Esophagus muscularis mucosa (tissue), 4 donors: Measurements from ENCODE around the gene IRX2. TPM values are rescaled to one million over a fixed set of nuclear protein-coding genes. Genes with fewer than 3 reads are reported as not detected.

ENCODE experiments used
- DNase-seq: peaks from one replicate; pipeline ENCODE4 v3.0.0-alpha.2; 2017; ENCODE audit errors: extremely low spot score
- H3K27ac ChIP-seq, 4 donors: fragments of 200-600 bp; sonication (generic); replicated peaks in 1 of 4; 1 replicate in 3 of 4; 2 replicates in 1 of 4; pipeline ENCODE4 v1.5.1; 2016 to 2019; ENCODE audit warnings: mild to moderate bottlenecking in 1 of 4
- H3K27me3 ChIP-seq, 4 donors: fragments of 200-600 bp; sonication (generic); one replicate each; pipeline versions ENCODE4 v1.5.1 to v1.6.0; 2016 to 2019
- H3K36me3 ChIP-seq, 4 donors: fragments of 200-600 bp; sonication (generic); one replicate each; pipeline ENCODE4 v1.5.1; 2016 to 2019
- H3K4me1 ChIP-seq, 4 donors: fragments of 200-600 bp; sonication (generic); one replicate each; pipeline ENCODE4 v1.5.1; 2016 to 2019
- H3K4me3 ChIP-seq, 4 donors: fragments of 200-600 bp; sonication (generic); 1 replicate in 2 of 4; 2 replicates in 2 of 4; pipeline ENCODE4 v1.5.1; 2016 to 2019; ENCODE audit warnings: mild to moderate bottlenecking in 4 of 4, moderate library complexity in 1 of 4
- H3K9me3 ChIP-seq, 4 donors: fragments of 200-600 bp; sonication (generic); 1 replicate in 3 of 4; 2 replicates in 1 of 4; pipeline ENCODE4 v1.5.1; 2016 to 2019
- EP300 ChIP-seq: sonication (generic); formaldehyde crosslinking; IDR thresholded peaks from one replicate; pipeline ENCODE4 v1.6.1; 2017; ENCODE audit warnings: antibody characterized with exemption
- POLR2A ChIP-seq: fragments of 450-650 bp; IDR thresholded peaks from one replicate; pipeline ENCODE4 v1.6.1; 2017; ENCODE audit warnings: antibody characterized with exemption, moderate library complexity, mild to moderate bottlenecking, low read depth
- POLR2AphosphoS5 ChIP-seq, 2 donors: sonication (generic); formaldehyde crosslinking; IDR thresholded peaks; one replicate each; pipeline ENCODE4 v1.6.1; 2017; ENCODE audit warnings: antibody characterized with exemption in 2 of 2
- WGBS: methylation state at CpG from one replicate; pipeline ENCODE4 v1.1.5; 2018; 5-methylcytosine and 5-hydroxymethylcytosine counted together
- intact Hi-C: fragments of 100-400 bp; cut with DNase I; formaldehyde crosslinking; loops from one replicate; pipeline ENCODE4 v1.15.1; 2023
- total RNA-seq, 4 donors: library from RNA; depleted of rRNA; stranded (reverse); fragments of >200 nt; gene quantifications; one replicate each; pipeline versions ENCODE4 v1.1.0 to v1.2.1, GENCODE V29; 2016
- TF ChIP-seq, protein P1 (sequence below), 3 experiments: fragments of 200-600 bp in 2 of 3; fragments of 450-650 bp in 1 of 3; sonication (generic) in 2 of 3; IDR thresholded peaks; one replicate each; pipeline ENCODE4 v1.5.1; 2017 to 2019; ENCODE audit warnings: antibody characterized with exemption in 3 of 3, mild to moderate bottlenecking in 2 of 3, moderate library complexity in 1 of 3

Gene IRX2
- total RNA-seq, 4 donors from 2014 or later = 0.17 to 0.26 TPM; not detected in 2

GRCh38 chr5:2701592-2701991, 49.9 kb downstream of the IRX2 start:
- no peak overlapping the region for H3K4me3 ChIP-seq
- intact Hi-C loops = no loop called here
- H3K27me3 ChIP-seq = peaks cover 0 to 55% (median 0%) of the 10 kb centered on the region in 4 donors
- H3K9me3 ChIP-seq = no peaks in the 10 kb centered on the region
- DNase-seq = no peak
- no peaks in the 10 kb centered on the region for H3K4me1 ChIP-seq
- WGBS = 50% methylated on average over 7 of the region's 10 CpGs
- no peaks in the 10 kb centered on the region for H3K36me3 ChIP-seq
- TF ChIP-seq POLR2A (no peak), EP300 (no peak), POLR2AphosphoS5 (IDR thresholded peaks at IDR 0.05) (no peak)
- TF ChIP-seq, protein P1, sequence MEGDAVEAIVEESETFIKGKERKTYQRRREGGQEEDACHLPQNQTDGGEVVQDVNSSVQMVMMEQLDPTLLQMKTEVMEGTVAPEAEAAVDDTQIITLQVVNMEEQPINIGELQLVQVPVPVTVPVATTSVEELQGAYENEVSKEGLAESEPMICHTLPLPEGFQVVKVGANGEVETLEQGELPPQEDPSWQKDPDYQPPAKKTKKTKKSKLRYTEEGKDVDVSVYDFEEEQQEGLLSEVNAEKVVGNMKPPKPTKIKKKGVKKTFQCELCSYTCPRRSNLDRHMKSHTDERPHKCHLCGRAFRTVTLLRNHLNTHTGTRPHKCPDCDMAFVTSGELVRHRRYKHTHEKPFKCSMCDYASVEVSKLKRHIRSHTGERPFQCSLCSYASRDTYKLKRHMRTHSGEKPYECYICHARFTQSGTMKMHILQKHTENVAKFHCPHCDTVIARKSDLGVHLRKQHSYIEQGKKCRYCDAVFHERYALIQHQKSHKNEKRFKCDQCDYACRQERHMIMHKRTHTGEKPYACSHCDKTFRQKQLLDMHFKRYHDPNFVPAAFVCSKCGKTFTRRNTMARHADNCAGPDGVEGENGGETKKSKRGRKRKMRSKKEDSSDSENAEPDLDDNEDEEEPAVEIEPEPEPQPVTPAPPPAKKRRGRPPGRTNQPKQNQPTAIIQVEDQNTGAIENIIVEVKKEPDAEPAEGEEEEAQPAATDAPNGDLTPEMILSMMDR (IDR thresholded peaks at IDR 0.05) = no peak
- no peak overlapping the region for H3K27ac ChIP-seq

GRCh38 chr5:2700876-2701275, 50.6 kb downstream of the IRX2 start:
- no peak for DNase-seq
- intact Hi-C loops = no loop called here
- TF ChIP-seq EP300 = no peak
- no peak for TF ChIP-seq POLR2AphosphoS5 (IDR thresholded peaks at IDR 0.05)
- TF ChIP-seq, protein P1 (IDR thresholded peaks at IDR 0.05) = no peak
- TF ChIP-seq POLR2A = no peak

GRCh38 chr5:2699686-2700085, 51.8 kb downstream of the IRX2 start:
- Histone ChIP-seq H3K36me3 (no peaks in the 10 kb centered on the region), H3K4me3 (no peak overlapping the region), H3K27ac (no peak overlapping the region), H3K4me1 (no peaks in the 10 kb centered on the region), H3K27me3 (peaks cover 0 to 40% (median 0%) of the 10 kb centered on the region in 4 donors), H3K9me3 (no peaks in the 10 kb centered on the region)
- intact Hi-C loops = no loop called here
- no peak for DNase-seq
- TF ChIP-seq, protein P1 (IDR thresholded peaks at IDR 0.05) = no peak
- TF ChIP-seq POLR2A = no peak
- 87% methylated on average over 16 of the region's 17 CpGs for WGBS

More at GRCh38 chr5:2700876-2701275, 50.6 kb downstream of the IRX2 start:
- Histone ChIP-seq H3K27me3 (peaks cover 0 to 50% (median 0%) of the 10 kb centered on the region in 4 donors), H3K27ac (no peak overlapping the region), H3K4me1 (no peaks in the 10 kb centered on the region), H3K4me3 (no peak overlapping the region), H3K9me3 (no peaks in the 10 kb centered on the region), H3K36me3 (no peaks in the 10 kb centered on the region)
- WGBS = 51% methylated on average over 8 of the region's 8 CpGs

DNA sequence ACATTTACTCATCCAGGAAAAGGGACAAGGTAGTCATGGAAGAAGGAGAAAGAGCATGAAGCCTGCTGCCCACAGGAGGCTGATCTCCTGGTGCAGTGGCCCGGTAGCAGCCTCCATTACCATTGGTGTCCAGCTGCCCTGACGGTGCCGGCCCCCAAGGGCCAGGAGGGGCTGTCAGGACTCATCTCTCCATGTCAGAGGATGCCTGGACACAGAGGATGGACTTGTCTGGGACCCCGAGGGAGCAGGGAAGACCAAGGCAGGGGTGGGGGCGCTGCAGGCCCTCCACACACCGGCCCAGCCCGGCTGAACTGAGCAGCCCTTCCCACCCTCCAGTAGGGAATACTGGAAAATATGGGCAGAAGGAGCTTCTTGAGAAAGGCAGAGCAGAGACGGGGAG, 52.2 kb downstream of the IRX2 start:
- no peaks in the 10 kb centered on the region for H3K4me1 ChIP-seq
- H3K27me3 ChIP-seq = peaks cover 0 to 40% (median 0%) of the 10 kb centered on the region in 4 donors
- DNase-seq = no peak
- H3K4me3 ChIP-seq = no peak overlapping the region
- H3K36me3 ChIP-seq = no peaks in the 10 kb centered on the region
- intact Hi-C loops = no loop called here
- no peak overlapping the region for H3K27ac ChIP-seq
- H3K9me3 ChIP-seq = no peaks in the 10 kb centered on the region
- TF ChIP-seq, protein P1 (IDR thresholded peaks at IDR 0.05) = no peak
- TF ChIP-seq EP300 (no peak), POLR2A (no peak), POLR2AphosphoS5 (IDR thresholded peaks at IDR 0.05) (no peak)
- 77% methylated on average over 8 of the region's 8 CpGs for WGBS

GRCh38 chr5:2698581-2698980, 52.9 kb downstream of the IRX2 start:
- TF ChIP-seq POLR2A (no peak), EP300 (no peak), POLR2AphosphoS5 (IDR thresholded peaks at IDR 0.05) (no peak)
- TF ChIP-seq, protein P1 (IDR thresholded peaks at IDR 0.05) = no peak
- no peak overlapping the region for H3K4me3 ChIP-seq
- intact Hi-C loops = no loop called here
- H3K9me3 ChIP-seq = no peaks in the 10 kb centered on the region
- H3K36me3 ChIP-seq = no peaks in the 10 kb centered on the region
- H3K4me1 ChIP-seq = no peaks in the 10 kb centered on the region
- H3K27ac ChIP-seq = no peak overlapping the region
- H3K27me3 ChIP-seq = peaks cover 0 to 33% (median 0%) of the 10 kb centered on the region in 4 donors
- no peak for DNase-seq
- 75% methylated on average over 13 of the region's 13 CpGs for WGBS
